ENCODE measurements around the gene EXOC4.

Gene EXOC4

GRCh38 chr7:133761443-133761842 lies 508.6 kb downstream of the EXOC4 start:
- no CpG with 5 or more reads among the region's 4 CpGs for WGBS (ENCODE audit: extremely low coverage, insufficient coverage, low lambda C conversion rate)
- H4K5ac ChIP-seq (ENCODE audit: low read length): no peak overlapping the region

GRCh38 chr7:133763076-133763640 lies 510.3 kb downstream of the EXOC4 start:
- Histone ChIP-seq H3K56ac (ENCODE audit: low read length) (no peak overlapping the region), H2BK5ac (ENCODE audit: low read length) (no peak overlapping the region), H4K8ac (ENCODE audit: low read depth, low read length) (no peak overlapping the region), H3K9ac (ENCODE audit: low read length) (no peak overlapping the region), H2BK15ac (replicated peaks; ENCODE audit: low read depth) (no peak overlapping the region), H3K4me3 (ENCODE audit: low read length) (no peak overlapping the region), H2AK5ac (ENCODE audit: low read length) (no peak overlapping the region), H2BK120ac (ENCODE audit: low read depth, low read length) (no peak overlapping the region), H4K5ac (ENCODE audit: low read length) (no peak overlapping the region), H3K79me1 (ENCODE audit: low read length) (no peaks in the 10 kb centered on the region), H3K36me3 (ENCODE audit: control insufficient read depth, insufficient read depth, low read length) (no peaks in the 10 kb centered on the region), H3K27me3 (ENCODE audit: insufficient read depth, low read length, poor library complexity) (no peaks in the 10 kb centered on the region), H3K18ac (ENCODE audit: low read length) (no peak overlapping the region), H3K23ac (ENCODE audit: low read length) (no peak overlapping the region), H3K4me1 (ENCODE audit: control insufficient read depth, low read depth, low read length) (no peaks in the 10 kb centered on the region), H3K4ac (ENCODE audit: low read depth, low read length) (no peak overlapping the region), H3K79me2 (ENCODE audit: control insufficient read depth, insufficient read depth, low read length) (no peaks in the 10 kb centered on the region), H3K27ac (ENCODE audit: low read depth, low read length) (no peak overlapping the region), H3K4me2 (ENCODE audit: low read length) (no peak overlapping the region)
- no peak for DNase-seq
- no CpG with 5 or more reads among the region's 3 CpGs for WGBS (ENCODE audit: extremely low coverage, insufficient coverage, low lambda C conversion rate)

More at GRCh38 chr7:133761443-133761842, 508.6 kb downstream of the EXOC4 start:
- no peak overlapping the region for H3K18ac ChIP-seq (ENCODE audit: low read length)
- no peak overlapping the region for H2BK120ac ChIP-seq (ENCODE audit: low read depth, low read length)
- no peak for DNase-seq
- no peak overlapping the region for H3K27ac ChIP-seq (ENCODE audit: low read depth, low read length)
- H2AK5ac ChIP-seq (ENCODE audit: low read length): no peak overlapping the region
- no peak overlapping the region for H3K4me3 ChIP-seq (ENCODE audit: low read length)
- H3K4me2 ChIP-seq (ENCODE audit: low read length): no peak overlapping the region
- no peaks in the 10 kb centered on the region for H3K36me3 ChIP-seq (ENCODE audit: control insufficient read depth, insufficient read depth, low read length)
- H2BK5ac ChIP-seq (ENCODE audit: low read length): no peak overlapping the region
- H3K56ac ChIP-seq (ENCODE audit: low read length): no peak overlapping the region
- H3K79me2 ChIP-seq (ENCODE audit: control insufficient read depth, insufficient read depth, low read length): no peaks in the 10 kb centered on the region
- H4K8ac ChIP-seq (ENCODE audit: low read depth, low read length): no peak overlapping the region
- no peaks in the 10 kb centered on the region for H3K4me1 ChIP-seq (ENCODE audit: control insufficient read depth, low read depth, low read length)
- no peak overlapping the region for H3K4ac ChIP-seq (ENCODE audit: low read depth, low read length)
- H3K27me3 ChIP-seq (ENCODE audit: insufficient read depth, low read length, poor library complexity): no peaks in the 10 kb centered on the region
- H3K9ac ChIP-seq (ENCODE audit: low read length): no peak overlapping the region
- no peaks in the 10 kb centered on the region for H3K79me1 ChIP-seq (ENCODE audit: low read length)
- H3K23ac ChIP-seq (ENCODE audit: low read length): no peak overlapping the region
- no peak overlapping the region for H2BK15ac ChIP-seq (replicated peaks; ENCODE audit: low read depth)

- H2BK120ac ChIP-seq (ENCODE audit: low read depth, low read length): no peak overlapping the region
- H3K4me3 ChIP-seq (ENCODE audit: low read length): no peak overlapping the region
- no peak overlapping the region for H2BK5ac ChIP-seq (ENCODE audit: low read length)
- no peak overlapping the region for H3K27ac ChIP-seq (ENCODE audit: low read depth, low read length)
- DNase-seq: no peak
- H2BK15ac ChIP-seq (replicated peaks; ENCODE audit: low read depth): no peak overlapping the region
- H4K5ac ChIP-seq (ENCODE audit: low read length): no peak overlapping the region
- H3K79me2 ChIP-seq (ENCODE audit: control insufficient read depth, insufficient read depth, low read length): no peaks in the 10 kb centered on the region
- no peak overlapping the region for H3K18ac ChIP-seq (ENCODE audit: low read length)
- no peaks in the 10 kb centered on the region for H3K36me3 ChIP-seq (ENCODE audit: control insufficient read depth, insufficient read depth, low read length)
- no peak overlapping the region for H3K4ac ChIP-seq (ENCODE audit: low read depth, low read length)
- no peak overlapping the region for H4K8ac ChIP-seq (ENCODE audit: low read depth, low read length)
- H3K4me2 ChIP-seq (ENCODE audit: low read length): no peak overlapping the region
- no peak overlapping the region for H2AK5ac ChIP-seq (ENCODE audit: low read length)
- no peaks in the 10 kb centered on the region for H3K79me1 ChIP-seq (ENCODE audit: low read length)
- no peak overlapping the region for H3K9ac ChIP-seq (ENCODE audit: low read length)
- no peak overlapping the region for H3K56ac ChIP-seq (ENCODE audit: low read length)
- no peaks in the 10 kb centered on the region for H3K27me3 ChIP-seq (ENCODE audit: insufficient read depth, low read length, poor library complexity)
- no peaks in the 10 kb centered on the region for H3K4me1 ChIP-seq (ENCODE audit: control insufficient read depth, low read depth, low read length)
- no peak overlapping the region for H3K23ac ChIP-seq (ENCODE audit: low read length)
- WGBS (ENCODE audit: extremely low coverage, insufficient coverage, low lambda C conversion rate): no CpG with 5 or more reads among the region's 1 CpG
These were observed 516.8 kb downstream of the EXOC4 start for GRCh38 chr7:133769668-133770067.

- H3K18ac ChIP-seq (ENCODE audit: low read length): no peak overlapping the region
- no peaks in the 10 kb centered on the region for H3K79me1 ChIP-seq (ENCODE audit: low read length)
- no peak overlapping the region for H2AK5ac ChIP-seq (ENCODE audit: low read length)
- H3K4me3 ChIP-seq (ENCODE audit: low read length): no peak overlapping the region
- no peak overlapping the region for H2BK120ac ChIP-seq (ENCODE audit: low read depth, low read length)
- H4K5ac ChIP-seq (ENCODE audit: low read length): no peak overlapping the region
- DNase-seq: no peak
- H3K4me2 ChIP-seq (ENCODE audit: low read length): no peak overlapping the region
- H3K23ac ChIP-seq (ENCODE audit: low read length): no peak overlapping the region
- H3K56ac ChIP-seq (ENCODE audit: low read length): no peak overlapping the region
- no peak overlapping the region for H2BK5ac ChIP-seq (ENCODE audit: low read length)
- H3K27me3 ChIP-seq (ENCODE audit: insufficient read depth, low read length, poor library complexity): no peaks in the 10 kb centered on the region
- no peak overlapping the region for H3K4ac ChIP-seq (ENCODE audit: low read depth, low read length)
- no peak overlapping the region for H3K9ac ChIP-seq (ENCODE audit: low read length)
- no peak overlapping the region for H4K8ac ChIP-seq (ENCODE audit: low read depth, low read length)
- H3K4me1 ChIP-seq (ENCODE audit: control insufficient read depth, low read depth, low read length): no peaks in the 10 kb centered on the region
- H3K79me2 ChIP-seq (ENCODE audit: control insufficient read depth, insufficient read depth, low read length): no peaks in the 10 kb centered on the region
- no peaks in the 10 kb centered on the region for H3K36me3 ChIP-seq (ENCODE audit: control insufficient read depth, insufficient read depth, low read length)
- no peak overlapping the region for H2BK15ac ChIP-seq (replicated peaks; ENCODE audit: low read depth)
- no peak overlapping the region for H3K27ac ChIP-seq (ENCODE audit: low read depth, low read length)
These were observed 518.1 kb downstream of the EXOC4 start for GRCh38 chr7:133770863-133771492.

- Histone ChIP-seq H3K36me3 (ENCODE audit: control insufficient read depth, insufficient read depth, low read length) (no peaks in the 10 kb centered on the region), H3K4ac (ENCODE audit: low read depth, low read length) (no peak overlapping the region), H3K56ac (ENCODE audit: low read length) (no peak overlapping the region), H2AK5ac (ENCODE audit: low read length) (no peak overlapping the region), H3K27me3 (ENCODE audit: insufficient read depth, low read length, poor library complexity) (no peaks in the 10 kb centered on the region), H3K9ac (ENCODE audit: low read length) (no peak overlapping the region), H3K27ac (ENCODE audit: low read depth, low read length) (no peak overlapping the region), H3K4me3 (ENCODE audit: low read length) (no peak overlapping the region), H4K5ac (ENCODE audit: low read length) (no peak overlapping the region), H3K4me1 (ENCODE audit: control insufficient read depth, low read depth, low read length) (no peaks in the 10 kb centered on the region), H4K8ac (ENCODE audit: low read depth, low read length) (no peak overlapping the region), H2BK5ac (ENCODE audit: low read length) (no peak overlapping the region), H3K4me2 (ENCODE audit: low read length) (no peak overlapping the region), H2BK15ac (replicated peaks; ENCODE audit: low read depth) (no peak overlapping the region), H3K18ac (ENCODE audit: low read length) (no peak overlapping the region), H3K79me1 (ENCODE audit: low read length) (no peaks in the 10 kb centered on the region), H3K79me2 (ENCODE audit: control insufficient read depth, insufficient read depth, low read length) (no peaks in the 10 kb centered on the region), H2BK120ac (ENCODE audit: low read depth, low read length) (no peak overlapping the region), H3K23ac (ENCODE audit: low read length) (no peak overlapping the region)
- DNase-seq: no peak
- no CpG with 5 or more reads among the region's 4 CpGs for WGBS (ENCODE audit: extremely low coverage, insufficient coverage, low lambda C conversion rate)
These were observed 519.0 kb downstream of the EXOC4 start for GRCh38 chr7:133771788-133772419.
